Body of pancreas (tissue), 4 donors: ENCODE measurements around the gene HSPA12A.

Experiments
- POLR2A ChIP-seq, 3 donors: fragments of 450-650 bp; IDR thresholded peaks; one replicate each; pipeline ENCODE4 v1.6.1; 2016; ENCODE audit warnings: antibody characterized with exemption in 3 of 3, mild to moderate bottlenecking in 2 of 3
- TF ChIP-seq, protein P1 (sequence below), 7 experiments: fragments of 450-650 bp in 4 of 7; fragments of 200-600 bp in 3 of 7; sonication (generic) in 3 of 7; IDR thresholded peaks; one replicate each; pipeline ENCODE4 v1.5.1; 2016 to 2019; ENCODE audit warnings: antibody characterized with exemption in 7 of 7

- TF ChIP-seq, protein P1, sequence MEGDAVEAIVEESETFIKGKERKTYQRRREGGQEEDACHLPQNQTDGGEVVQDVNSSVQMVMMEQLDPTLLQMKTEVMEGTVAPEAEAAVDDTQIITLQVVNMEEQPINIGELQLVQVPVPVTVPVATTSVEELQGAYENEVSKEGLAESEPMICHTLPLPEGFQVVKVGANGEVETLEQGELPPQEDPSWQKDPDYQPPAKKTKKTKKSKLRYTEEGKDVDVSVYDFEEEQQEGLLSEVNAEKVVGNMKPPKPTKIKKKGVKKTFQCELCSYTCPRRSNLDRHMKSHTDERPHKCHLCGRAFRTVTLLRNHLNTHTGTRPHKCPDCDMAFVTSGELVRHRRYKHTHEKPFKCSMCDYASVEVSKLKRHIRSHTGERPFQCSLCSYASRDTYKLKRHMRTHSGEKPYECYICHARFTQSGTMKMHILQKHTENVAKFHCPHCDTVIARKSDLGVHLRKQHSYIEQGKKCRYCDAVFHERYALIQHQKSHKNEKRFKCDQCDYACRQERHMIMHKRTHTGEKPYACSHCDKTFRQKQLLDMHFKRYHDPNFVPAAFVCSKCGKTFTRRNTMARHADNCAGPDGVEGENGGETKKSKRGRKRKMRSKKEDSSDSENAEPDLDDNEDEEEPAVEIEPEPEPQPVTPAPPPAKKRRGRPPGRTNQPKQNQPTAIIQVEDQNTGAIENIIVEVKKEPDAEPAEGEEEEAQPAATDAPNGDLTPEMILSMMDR (IDR thresholded peaks at IDR 0.05): no peak
- TF ChIP-seq POLR2A (IDR thresholded peaks at IDR 0.05): no peak
Observed at GRCh38 chr10:116699471-116700150, 42.8 kb downstream of the HSPA12A start.
